GM18517 (cell line): Measurements from ENCODE around the gene CNOT4.
A peak's percentile ranks its signal among the peaks of the same experiment; 100 is the strongest.
"Not testable (repeated sequence)": the region's sequence is repeated elsewhere in the genome, so short reads cannot be mapped to it uniquely, and the experiment has no call there.

Experiments used
- ATAC-seq: cut with Tn5 transposase; IDR thresholded peaks from one replicate; pipeline ENCODE4 v1.9.1; 2021; ENCODE audit warnings: mild to moderate bottlenecking, moderate library complexity; ENCODE audit not compliant: unreplicated experiment

The CNOT4 gene

DNA sequence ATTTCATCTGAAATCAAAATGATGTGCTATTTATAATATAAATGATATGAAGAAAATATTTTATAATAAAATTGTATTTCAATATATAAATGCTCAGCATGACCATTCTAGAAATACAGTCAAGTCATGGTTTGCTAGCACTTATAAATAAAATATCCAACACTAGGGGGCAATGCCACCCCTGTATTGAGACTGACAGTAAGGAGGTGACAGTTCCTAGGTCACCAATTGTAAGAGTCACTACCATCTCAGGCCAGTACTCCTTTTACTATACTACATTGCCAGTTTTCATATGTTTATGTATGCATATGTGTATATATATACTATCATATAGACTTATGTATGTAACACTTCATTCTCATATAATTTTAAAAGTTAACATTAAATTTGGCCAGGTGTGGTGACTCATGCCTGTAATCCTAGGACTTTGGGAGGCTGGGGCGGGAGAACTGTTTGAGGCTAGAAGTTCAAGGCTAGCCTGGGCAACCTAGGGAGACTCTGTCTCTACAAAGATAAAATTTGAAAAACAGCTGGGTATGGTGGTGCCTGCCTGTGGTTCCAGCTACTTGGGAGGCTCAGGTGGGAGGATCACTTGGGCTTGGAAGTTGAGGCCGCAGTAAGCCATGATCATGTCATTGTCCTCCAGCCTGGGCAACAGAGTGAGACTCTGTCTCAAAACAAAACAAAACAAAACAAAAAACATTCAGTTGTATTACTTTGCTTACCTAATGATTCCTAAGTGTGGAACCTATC, 2.4 kb upstream of the CNOT4 start:
- peak; percentile 47 for ATAC-seq

- peak; percentile 0 for ATAC-seq
These were observed 786 bp upstream of the CNOT4 start for GRCh38 chr7:135510592-135511183.

GRCh38 chr7:135509589-135509838, 388 bp downstream of the CNOT4 start:
- no peak for ATAC-seq

GRCh38 chr7:135508883-135509588, 866 bp downstream of the CNOT4 start:
- peak; percentile 26 for ATAC-seq

GRCh38 chr7:135501402-135501801, 8.5 kb downstream of the CNOT4 start:
- ATAC-seq: no peak

DNA sequence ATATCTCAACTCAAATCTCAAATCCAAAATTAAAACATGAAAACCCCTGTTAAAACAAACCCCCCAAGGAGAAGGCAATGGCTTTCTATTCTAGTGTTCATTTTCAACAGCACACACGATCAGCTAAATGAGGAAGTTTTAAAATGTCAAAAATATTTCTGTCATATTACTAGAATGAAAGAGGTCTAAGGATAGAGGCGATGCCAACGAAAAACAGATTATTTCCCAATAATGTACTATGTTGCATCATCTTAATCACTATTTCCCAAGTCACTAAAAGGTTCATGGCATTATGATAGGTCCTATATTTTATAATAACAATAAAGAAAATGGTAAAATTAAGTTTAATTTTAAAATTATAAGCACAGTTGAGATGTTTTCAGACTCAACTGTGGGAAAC, 10.1 kb downstream of the CNOT4 start:
- ATAC-seq: no peak

DNA sequence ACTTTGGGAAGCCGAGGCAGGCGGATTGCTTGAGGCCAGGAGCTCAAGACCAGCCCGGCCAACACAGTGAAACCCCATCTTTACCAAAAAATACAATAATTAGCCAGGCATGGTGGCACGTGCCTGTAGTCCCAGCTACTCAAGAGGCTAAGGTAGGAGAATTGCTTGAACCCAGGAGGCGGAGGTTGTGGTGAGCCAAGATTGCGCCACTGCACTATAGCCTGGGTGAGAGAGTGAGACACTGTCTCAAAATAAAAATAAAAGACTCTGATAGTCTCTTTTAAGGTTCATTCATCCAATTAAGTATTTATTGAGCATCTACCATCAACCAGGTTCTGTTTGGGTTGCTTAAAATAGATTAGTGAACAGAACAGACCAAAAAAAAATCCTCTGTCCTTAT, 12.7 kb downstream of the CNOT4 start:
- not testable (repeated sequence) for ATAC-seq

GRCh38 chr7:135493362-135493761, 16.5 kb downstream of the CNOT4 start:
- ATAC-seq: no peak

DNA sequence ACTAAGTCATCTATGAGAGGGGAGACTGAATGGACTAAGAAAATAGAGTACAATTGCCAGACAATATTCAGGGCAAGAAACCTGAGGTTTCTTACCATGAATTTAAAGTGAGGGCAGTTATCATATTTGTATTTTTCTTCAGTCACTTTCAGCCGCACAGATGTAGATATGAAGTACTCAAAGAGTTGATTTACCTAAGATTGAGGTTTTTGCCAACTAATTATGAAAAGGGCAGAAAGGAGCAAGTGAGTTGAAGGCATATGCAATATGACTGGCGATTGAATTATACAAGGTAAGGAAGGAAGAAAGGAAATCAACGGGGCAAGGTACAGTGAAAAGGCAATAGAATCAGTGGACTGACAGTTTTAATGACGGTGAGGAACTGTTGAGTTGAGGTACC, 17.8 kb downstream of the CNOT4 start:
- ATAC-seq: no peak

DNA sequence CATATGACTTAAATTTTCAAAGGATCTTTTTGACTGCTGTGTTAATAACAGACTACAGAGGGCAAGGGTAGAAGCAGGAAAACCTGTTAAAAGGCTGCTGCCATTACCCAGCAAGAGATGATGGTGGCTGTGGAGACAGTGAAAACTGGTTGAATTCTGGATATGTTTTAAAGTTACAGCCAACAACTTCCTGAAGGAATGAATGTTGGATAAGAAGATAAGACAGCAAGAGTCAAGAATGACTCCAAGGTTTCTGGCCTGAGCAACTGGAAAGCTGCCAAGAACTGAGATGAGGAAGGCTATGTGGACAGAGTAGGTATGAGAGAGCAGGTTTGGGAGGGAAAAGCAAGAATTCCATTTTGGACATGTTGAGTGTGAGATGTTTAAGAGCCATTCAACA, 19.1 kb downstream of the CNOT4 start:
- ATAC-seq: no peak

- ATAC-seq: no peak
These were observed 20.1 kb downstream of the CNOT4 start for GRCh38 chr7:135489791-135490190.

DNA sequence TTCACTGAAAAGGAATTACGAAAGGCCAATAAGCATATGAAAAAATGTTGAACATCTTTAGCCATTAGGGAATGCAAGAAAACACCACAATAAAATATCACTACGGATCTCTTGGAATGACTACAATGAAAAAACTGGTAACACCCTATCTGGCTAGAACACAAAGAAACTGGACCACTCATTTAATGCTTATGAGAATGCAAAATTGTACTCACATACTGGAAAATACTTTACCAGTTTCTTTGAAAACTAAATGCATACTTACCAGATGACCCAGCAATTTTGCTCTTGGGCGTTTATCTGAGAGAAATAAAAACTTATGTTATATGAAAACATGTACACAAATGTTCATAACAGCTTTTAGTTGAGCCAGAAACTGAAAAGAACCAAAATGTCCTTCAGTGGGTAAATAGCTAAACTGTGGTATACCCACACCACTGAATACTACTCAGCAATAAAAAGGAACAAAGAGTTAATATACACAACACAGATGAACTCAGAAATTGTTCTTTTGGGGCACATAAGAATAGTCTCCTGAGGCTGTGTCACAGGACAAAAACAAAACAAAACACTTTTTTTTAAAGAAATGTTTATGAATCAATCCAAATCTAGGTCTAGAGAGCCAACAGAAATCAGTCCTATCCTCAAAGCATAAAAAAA, 23.5 kb downstream of the CNOT4 start:
- no peak for ATAC-seq

- ATAC-seq: no peak
These were observed 28.3 kb downstream of the CNOT4 start for GRCh38 chr7:135481598-135481979.

DNA sequence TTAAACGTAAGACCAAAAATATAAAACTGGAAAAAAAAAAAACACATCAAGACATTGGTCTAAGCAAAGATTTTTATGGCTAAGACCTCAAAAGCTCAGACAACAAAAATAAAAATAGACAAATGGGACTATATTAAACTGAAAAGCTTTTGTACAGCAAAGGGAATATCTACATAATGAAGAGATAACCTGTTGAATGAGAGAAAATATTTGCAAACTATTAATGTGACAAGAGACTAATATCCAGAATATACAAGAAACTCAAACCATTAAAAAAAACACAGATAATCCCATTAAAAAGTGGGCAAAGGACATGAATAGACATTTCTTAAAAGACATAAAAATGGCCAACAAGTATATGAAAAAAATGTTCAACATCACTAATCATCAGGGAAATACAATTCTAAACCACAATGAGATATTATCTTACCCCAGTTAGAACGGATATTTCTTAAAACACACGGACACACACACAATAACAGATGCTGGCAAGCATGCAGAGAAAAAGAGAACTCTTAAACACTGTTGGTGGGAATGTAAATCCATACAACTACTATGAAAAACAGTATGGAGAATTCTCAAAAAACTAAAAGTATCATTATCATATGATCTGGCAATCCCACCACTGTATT, 28.8 kb downstream of the CNOT4 start:
- no peak for ATAC-seq

- ATAC-seq: no peak
These were observed 34.4 kb downstream of the CNOT4 start for GRCh38 chr7:135475521-135475920.

DNA sequence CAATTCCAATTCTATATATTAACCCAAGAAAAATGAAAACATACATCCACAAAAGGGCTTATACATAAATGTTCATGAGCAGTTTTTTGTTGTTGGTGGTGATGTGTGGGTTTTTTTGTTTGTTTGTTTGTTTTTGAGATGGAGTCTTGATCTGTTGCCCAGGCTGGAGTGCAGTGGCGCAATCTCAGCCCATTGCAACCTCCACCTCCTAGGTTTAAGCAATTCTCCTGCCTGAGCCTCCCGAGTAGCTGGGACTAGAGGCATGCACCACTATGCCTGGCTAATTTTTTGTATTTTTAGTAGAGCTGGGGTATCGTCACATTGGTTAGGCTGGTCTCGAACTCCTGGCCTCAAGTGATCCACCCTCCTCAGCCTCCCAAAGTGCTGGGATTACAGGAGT, 40.2 kb downstream of the CNOT4 start:
- not testable (repeated sequence) for ATAC-seq

GRCh38 chr7:135467207-135467711, 42.6 kb downstream of the CNOT4 start:
- no peak for ATAC-seq

- no peak for ATAC-seq
These were observed 43.3 kb downstream of the CNOT4 start for GRCh38 chr7:135466442-135467206.

GRCh38 chr7:135463908-135464307, 46.0 kb downstream of the CNOT4 start:
- ATAC-seq: no peak

DNA sequence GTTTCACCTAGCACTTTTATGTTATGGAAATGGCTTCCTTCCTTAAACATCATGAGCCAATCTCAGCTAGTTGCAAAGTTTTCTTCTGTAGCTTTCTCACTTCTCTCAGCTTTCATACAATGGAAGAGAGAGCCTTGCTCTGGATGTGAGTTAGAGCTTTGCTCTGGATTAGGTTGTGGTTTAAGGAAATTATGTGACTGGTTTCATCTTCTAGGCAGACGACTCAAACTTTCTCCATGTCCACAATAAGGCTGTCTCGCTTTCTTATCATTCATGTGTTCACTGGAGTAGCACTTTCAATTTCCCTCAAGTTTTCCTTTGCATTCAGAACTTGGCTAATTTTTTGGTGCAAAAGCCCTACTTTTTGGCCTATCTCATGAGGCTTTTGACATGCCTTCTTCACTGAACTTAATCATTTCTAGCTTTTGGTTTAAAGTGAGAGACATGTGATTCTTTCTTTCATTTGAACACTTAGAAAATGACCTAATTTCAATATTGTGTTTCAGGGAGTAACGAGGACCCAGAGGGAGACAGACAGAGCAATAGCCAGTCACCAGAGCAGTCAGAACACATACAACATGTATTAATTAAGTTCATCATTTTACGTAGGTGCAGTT, 49.8 kb downstream of the CNOT4 start:
- ATAC-seq: no peak
